Activated naive CD4-positive, alpha-beta T cell treated with anti-CD3 and anti-CD28 coated beads, Interleukin-2, amount 10 ng/mL, durations not matched to agents 7 days and 5 days (primary cell): Measurements from ENCODE around the gene GPX6.
"Not testable (repeated sequence)": the region's sequence is repeated elsewhere in the genome, so short reads cannot be mapped to it uniquely, and the experiment has no call there.

Source experiments
- CTCF ChIA-PET: fragments of 350-600 bp; sonication (Branson Sonifier 250); formaldehyde crosslinking; loops from one replicate; lab custom pipeline; 2021; ENCODE audit warnings: antibody characterized with exemption; lab: Charles Lee
- DNase-seq: peaks from one replicate; pipeline ENCODE4 v3.0.0-alpha.2; 2020
- H3K27ac Mint-ChIP-seq: one replicate; pipeline ENCODE4 v1.8.0; 2021; ENCODE audit warnings: mild to moderate bottlenecking, moderate library complexity, mixed read lengths
- H3K27me3 Mint-ChIP-seq: one replicate; pipeline ENCODE4 v1.8.0; 2021; ENCODE audit warnings: mild to moderate bottlenecking, mixed read lengths
- H3K36me3 Mint-ChIP-seq: one replicate; pipeline ENCODE4 v1.8.0; 2021; ENCODE audit warnings: mixed read lengths
- H3K4me1 Mint-ChIP-seq: one replicate; pipeline ENCODE4 v1.8.0; 2021; ENCODE audit warnings: mixed read lengths
- H3K4me3 Mint-ChIP-seq: one replicate; pipeline ENCODE4 v1.8.0; 2021; ENCODE audit warnings: mild to moderate bottlenecking, moderate library complexity, mixed read lengths
- H3K9me3 Mint-ChIP-seq: one replicate; pipeline ENCODE4 v1.8.0; 2021; ENCODE audit warnings: mixed read lengths

GPX6 gene

GRCh38 chr6:28537509-28538140 is 22.0 kb upstream of the GPX6 start:
- Mint-ChIP-seq H3K27me3 (peaks cover 78% of the 10 kb centered on the region), H3K4me3 (no peak overlapping the region), H3K9me3 (peaks cover 6% of the 10 kb centered on the region), H3K4me1 (peaks cover 19% of the 10 kb centered on the region), H3K36me3 (peaks cover 3% of the 10 kb centered on the region), H3K27ac (no peak overlapping the region)
- CTCF ChIA-PET: interaction anchor here (0.6 to 1.3 kb wide), 3 partner anchors 15 to 89 kb away, joined by 3 to 4 read pairs (median 3); no protein-coding TSS in a partner anchor
- no peak for DNase-seq

- Mint-ChIP-seq H3K9me3 (peaks cover 6% of the 10 kb centered on the region), H3K27me3 (peaks cover 77% of the 10 kb centered on the region), H3K4me3 (peak overlapping the region; percentile 11), H3K36me3 (peaks cover 3% of the 10 kb centered on the region), H3K27ac (no peak overlapping the region), H3K4me1 (peaks cover 13% of the 10 kb centered on the region)
- CTCF ChIA-PET: interaction anchor here (0.6 kb wide), 1 partner anchor 31 kb away, joined by 3 read pairs; no protein-coding TSS in a partner anchor
- no peak for DNase-seq
These were observed 21.5 kb upstream of the GPX6 start for GRCh38 chr6:28537065-28537464.

DNA sequence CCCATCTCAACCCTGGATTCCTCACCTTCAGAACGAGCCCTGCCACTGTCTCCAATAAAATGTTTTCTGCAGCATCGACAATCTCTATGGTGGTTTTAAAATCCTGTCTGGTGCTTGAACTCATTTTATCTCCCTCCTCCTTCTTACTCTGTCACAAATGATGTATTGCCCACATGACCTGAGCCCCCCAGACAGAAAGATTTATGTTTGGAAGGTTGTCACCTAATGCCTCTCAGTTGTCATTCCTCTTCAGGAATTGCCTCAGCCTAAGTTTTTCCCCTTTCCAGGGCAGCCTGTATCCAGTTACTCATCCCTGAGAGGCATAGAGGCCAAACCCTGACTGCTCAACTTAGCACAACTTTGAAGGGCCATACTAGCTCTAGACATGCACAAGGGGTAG is 19.3 kb upstream of the GPX6 start:
- DNase-seq: no peak
- Mint-ChIP-seq H3K27me3 (peaks cover 87% of the 10 kb centered on the region), H3K9me3 (no peaks in the 10 kb centered on the region), H3K36me3 (peaks cover 3% of the 10 kb centered on the region), H3K4me1 (peaks cover 10% of the 10 kb centered on the region), H3K4me3 (no peak overlapping the region), H3K27ac (no peak overlapping the region)
- CTCF ChIA-PET: no interaction called here

GRCh38 chr6:28534306-28534705 is 18.7 kb upstream of the GPX6 start:
- Mint-ChIP-seq H3K4me3 (no peak overlapping the region), H3K36me3 (peaks cover 3% of the 10 kb centered on the region), H3K4me1 (peaks cover 10% of the 10 kb centered on the region), H3K27ac (no peak overlapping the region), H3K27me3 (peaks cover 85% of the 10 kb centered on the region), H3K9me3 (no peaks in the 10 kb centered on the region)
- CTCF ChIA-PET: no interaction called here
- DNase-seq: no peak

- Mint-ChIP-seq H3K9me3 (no peaks in the 10 kb centered on the region), H3K36me3 (peaks cover 3% of the 10 kb centered on the region), H3K4me3 (no peak overlapping the region), H3K27me3 (peaks cover 76% of the 10 kb centered on the region), H3K27ac (no peak overlapping the region), H3K4me1 (no peaks in the 10 kb centered on the region)
- CTCF ChIA-PET: interaction anchor here (2.4 kb wide), 1 partner anchor 11 kb away, joined by 7 read pairs; no protein-coding TSS in a partner anchor
- DNase-seq: no peak
These were observed 16.0 kb upstream of the GPX6 start for GRCh38 chr6:28531479-28532128.

- Mint-ChIP-seq H3K9me3 (no peaks in the 10 kb centered on the region), H3K36me3 (no peaks in the 10 kb centered on the region), H3K27ac (no peak overlapping the region), H3K4me3 (no peak overlapping the region), H3K4me1 (peaks cover 4% of the 10 kb centered on the region), H3K27me3 (peaks cover 76% of the 10 kb centered on the region)
- CTCF ChIA-PET: interaction anchor here (2.4 kb wide), 1 partner anchor 11 kb away, joined by 7 read pairs; no protein-coding TSS in a partner anchor
- DNase-seq: no peak
These were observed 15.2 kb upstream of the GPX6 start for GRCh38 chr6:28530777-28531176.

DNA sequence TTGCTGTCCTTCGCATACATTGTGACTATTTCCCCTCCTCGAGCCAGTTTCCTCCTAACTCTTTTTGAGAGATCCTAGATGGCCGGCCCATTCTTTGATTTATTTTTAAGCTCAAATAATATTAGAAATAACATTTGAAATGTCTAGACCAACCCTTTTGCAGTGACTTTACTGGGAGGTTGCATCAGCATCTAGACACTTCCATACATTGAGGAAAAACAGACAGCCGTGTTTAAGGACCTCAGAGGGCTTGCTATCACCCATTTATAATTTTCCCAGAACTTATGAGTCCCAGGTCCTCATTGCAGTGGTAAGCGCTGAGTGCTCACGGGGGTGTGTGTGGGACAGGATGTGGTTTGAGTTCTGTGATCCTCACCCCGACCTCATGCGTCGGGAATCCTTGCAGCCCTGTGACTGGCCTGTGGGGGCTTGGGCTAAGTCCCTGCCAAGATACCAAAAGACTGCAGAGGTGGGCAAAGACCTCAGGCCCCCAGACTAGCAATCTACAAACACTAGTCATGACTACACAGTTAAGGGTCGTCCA is 10.0 kb upstream of the GPX6 start, which contains the start of gene GPX5:
Gene GPX5, plus strand, starts transcription at position 386 of the 544 bp plus-strand sequence. Its CDS starts 133 bp downstream, at position 519.
- Mint-ChIP-seq H3K9me3 (no peaks in the 10 kb centered on the region), H3K36me3 (no peaks in the 10 kb centered on the region), H3K27me3 (peaks cover 47% of the 10 kb centered on the region), H3K27ac (no peak within 1 kb of the TSS), H3K4me3 (no peak within 1 kb of the TSS), H3K4me1 (peaks cover 38% of the 10 kb centered on the region)
- CTCF ChIA-PET: no interaction called here
- peak; percentile 50 for DNase-seq

GRCh38 chr6:28523241-28523622 is 7.6 kb upstream of the GPX6 start:
- peaks cover 38% of the 10 kb centered on the region for H3K4me1 Mint-ChIP-seq
- H3K36me3 Mint-ChIP-seq: no peaks in the 10 kb centered on the region
- peak overlapping the region; percentile 33 for H3K4me3 Mint-ChIP-seq
- no peaks in the 10 kb centered on the region for H3K9me3 Mint-ChIP-seq
- H3K27me3 Mint-ChIP-seq: peaks cover 55% of the 10 kb centered on the region
- peak overlapping the region; percentile 71 for H3K27ac Mint-ChIP-seq
- CTCF ChIA-PET: interaction anchor here (1.1 to 1.6 kb wide), 2 partner anchors 9 to 15 kb away, joined by 3 to 4 read pairs; no protein-coding TSS in a partner anchor
- peak; percentile 70 for DNase-seq

GRCh38 chr6:28522594-28523240 is 7.1 kb upstream of the GPX6 start:
- H3K4me1 Mint-ChIP-seq: peaks cover 38% of the 10 kb centered on the region
- no peak for DNase-seq
- no peak overlapping the region for H3K4me3 Mint-ChIP-seq
- no peak overlapping the region for H3K27ac Mint-ChIP-seq
- CTCF ChIA-PET: interaction anchor here (1.6 kb wide), 1 partner anchor 15 kb away, joined by 4 read pairs; no protein-coding TSS in a partner anchor
- H3K27me3 Mint-ChIP-seq: peaks cover 50% of the 10 kb centered on the region
- no peaks in the 10 kb centered on the region for H3K36me3 Mint-ChIP-seq
- no peaks in the 10 kb centered on the region for H3K9me3 Mint-ChIP-seq

- H3K9me3 Mint-ChIP-seq: no peaks in the 10 kb centered on the region
- H3K27me3 Mint-ChIP-seq: peaks cover 55% of the 10 kb centered on the region
- H3K36me3 Mint-ChIP-seq: no peaks in the 10 kb centered on the region
- peaks cover 12% of the 10 kb centered on the region for H3K4me1 Mint-ChIP-seq
- H3K4me3 Mint-ChIP-seq: no peak overlapping the region
- DNase-seq: no peak
- CTCF ChIA-PET: no interaction called here
- no peak overlapping the region for H3K27ac Mint-ChIP-seq
These were observed 2.4 kb upstream of the GPX6 start for GRCh38 chr6:28517964-28518363.

- H3K4me1 Mint-ChIP-seq, H3K36me3 Mint-ChIP-seq, H3K4me3 Mint-ChIP-seq, H3K9me3 Mint-ChIP-seq, DNase-seq, CTCF ChIA-PET, H3K27ac Mint-ChIP-seq: not testable (repeated sequence)
- peaks cover 38% of the 10 kb centered on the region for H3K27me3 Mint-ChIP-seq
These were observed 3.2 kb downstream of the GPX6 start for GRCh38 chr6:28512387-28512786.

DNA sequence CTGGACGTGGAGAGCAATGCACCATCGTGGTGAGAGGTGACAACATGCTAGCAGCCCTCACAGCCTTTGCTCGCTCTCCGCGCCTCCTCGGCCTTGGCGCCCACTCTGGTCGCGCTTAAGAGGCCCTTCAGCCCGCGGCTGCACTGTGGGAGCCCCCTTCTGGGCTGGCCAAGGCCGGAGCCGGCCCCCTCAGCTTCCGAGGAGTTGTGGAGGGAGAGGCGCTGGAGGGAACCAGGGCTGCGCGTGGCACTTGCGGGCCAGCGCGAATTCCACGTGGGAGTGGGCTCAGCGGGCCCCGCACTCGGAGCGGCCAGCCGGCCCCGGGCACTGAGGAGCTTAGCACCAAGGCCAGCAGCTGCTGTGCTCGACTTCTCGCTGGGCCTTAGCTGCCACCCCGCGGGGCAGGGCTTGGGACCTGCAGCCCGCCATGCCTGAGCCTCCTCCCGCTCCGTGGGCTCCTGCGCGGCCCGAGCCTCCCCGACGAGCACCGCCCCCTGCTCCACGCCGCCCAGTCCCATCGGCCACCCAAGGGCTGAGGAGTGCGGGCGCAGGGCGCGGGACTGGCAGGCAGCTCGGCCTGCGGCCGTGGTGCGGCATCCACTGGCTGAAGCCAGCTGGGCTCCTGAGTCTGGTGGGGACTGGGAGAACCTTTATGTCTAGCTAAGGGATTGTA is 3.8 kb downstream of the GPX6 start:
- no peaks in the 10 kb centered on the region for H3K36me3 Mint-ChIP-seq
- H3K9me3 Mint-ChIP-seq: no peaks in the 10 kb centered on the region
- H3K4me1 Mint-ChIP-seq: peaks cover 12% of the 10 kb centered on the region
- no peak for DNase-seq
- no peak overlapping the region for H3K27ac Mint-ChIP-seq
- CTCF ChIA-PET: no interaction called here
- peaks cover 35% of the 10 kb centered on the region for H3K27me3 Mint-ChIP-seq
- no peak overlapping the region for H3K4me3 Mint-ChIP-seq

GRCh38 chr6:28506807-28507475 is 8.7 kb downstream of the GPX6 start:
- H3K27ac Mint-ChIP-seq: peak overlapping the region; percentile 82
- peak overlapping the region; percentile 2 for H3K4me3 Mint-ChIP-seq
- H3K9me3 Mint-ChIP-seq: no peaks in the 10 kb centered on the region
- CTCF ChIA-PET: no interaction called here
- H3K27me3 Mint-ChIP-seq: peaks cover 27% of the 10 kb centered on the region
- no peaks in the 10 kb centered on the region for H3K36me3 Mint-ChIP-seq
- no peak for DNase-seq
- H3K4me1 Mint-ChIP-seq: peaks cover 25% of the 10 kb centered on the region
